ENCODE results near the gene ZDHHC16. TPM values are rescaled to one million over a fixed set of nuclear protein-coding genes. Genes with fewer than 3 reads are reported as not detected.
A peak's percentile ranks its signal among the peaks of the same experiment; 100 is the strongest.

ZDHHC16 gene
- total RNA-seq, 1 experiment from 2014 or later = 43.5 TPM

- POLR2A ChIA-PET = no interaction called here
Measured at GRCh38 chr10:97494151-97494550, 48.2 kb downstream of the ZDHHC16 start.

GRCh38 chr10:97494863-97495506 is 49.0 kb downstream of the ZDHHC16 start:
- intact Hi-C loops (cut with micrococcal nuclease; ENCODE audit: unreplicated experiment) = loop anchor here (5.0 kb wide), 1 partner anchor 163 kb away; the partner anchor contains the start of gene FRAT2
- peaks cover 12% of the 10 kb centered on the region for H3K4me1 Mint-ChIP-seq (ENCODE audit: low read depth, unreplicated experiment)
- POLR2A ChIA-PET = interaction anchor here (0.6 kb wide), 1 partner anchor 139 kb away, joined by 3 read pairs; no protein-coding TSS in a partner anchor

More at GRCh38 chr10:97494151-97494550, 48.2 kb downstream of the ZDHHC16 start:
- Mint-ChIP-seq H3K36me3 (ENCODE audit: insufficient read depth, unreplicated experiment) (peaks cover 20% of the 10 kb centered on the region), H3K27me3 (ENCODE audit: insufficient read depth, unreplicated experiment) (no peaks in the 10 kb centered on the region), H3K9me3 (ENCODE audit: unreplicated experiment) (no peaks in the 10 kb centered on the region), H3K27ac (ENCODE audit: unreplicated experiment) (no peak overlapping the region), H3K4me3 (ENCODE audit: unreplicated experiment) (no peak overlapping the region), H3K4me1 (ENCODE audit: low read depth, unreplicated experiment) (peaks cover 10% of the 10 kb centered on the region)
- H3K4me3 ChIP-seq (ENCODE audit: low read depth, low read length) = no peak overlapping the region
- peaks cover 23% of the 10 kb centered on the region for H3K4me1 ChIP-seq
- no TSS peak for BruUV-seq (replicated peaks)
- TF ChIP-seq CTCF (IDR thresholded peaks at IDR 0.05; ENCODE audit: insufficient read depth in 1 of 2, low read depth in 1 of 2, low read length in 1 of 2, severe bottlenecking in 1 of 2, unreplicated experiment in 1 of 2) = no peak
- no peaks in the 10 kb centered on the region for H3K36me3 ChIP-seq (ENCODE audit: control insufficient read depth, insufficient read depth, low read length)
- DNase-seq = no peak
- CTCF ChIA-PET = interaction anchor here (1.7 kb wide), 1 partner anchor 60 kb away, joined by 6 read pairs; no protein-coding TSS in a partner anchor
- no peaks in the 10 kb centered on the region for H3K9me3 ChIP-seq
- H3K27me3 ChIP-seq (replicated peaks; ENCODE audit: control insufficient read depth, insufficient read depth, low read length) = no peaks in the 10 kb centered on the region
- intact Hi-C loops (cut with micrococcal nuclease; ENCODE audit: unreplicated experiment) = no loop called here

More at GRCh38 chr10:97494863-97495506, 49.0 kb downstream of the ZDHHC16 start:
- Mint-ChIP-seq H3K27me3 (ENCODE audit: insufficient read depth, unreplicated experiment) (no peaks in the 10 kb centered on the region), H3K36me3 (ENCODE audit: insufficient read depth, unreplicated experiment) (peaks cover 20% of the 10 kb centered on the region), H3K27ac (ENCODE audit: unreplicated experiment) (no peak overlapping the region), H3K9me3 (ENCODE audit: unreplicated experiment) (no peaks in the 10 kb centered on the region), H3K4me3 (ENCODE audit: unreplicated experiment) (peak overlapping the region; percentile 11)
- H3K36me3 ChIP-seq (ENCODE audit: control insufficient read depth, insufficient read depth, low read length) = no peaks in the 10 kb centered on the region
- no peaks in the 10 kb centered on the region for H3K27me3 ChIP-seq (replicated peaks; ENCODE audit: control insufficient read depth, insufficient read depth, low read length)
- TF ChIP-seq CTCF (IDR thresholded peaks at IDR 0.05; ENCODE audit: insufficient read depth in 1 of 2, low read depth in 1 of 2, low read length in 1 of 2, severe bottlenecking in 1 of 2, unreplicated experiment in 1 of 2) = no peak
- H3K4me3 ChIP-seq (ENCODE audit: low read depth, low read length) = no peak overlapping the region
- H3K9me3 ChIP-seq = no peaks in the 10 kb centered on the region
- CTCF ChIA-PET = interaction anchor here (1.7 kb wide), 1 partner anchor 59 kb away, joined by 6 read pairs; no protein-coding TSS in a partner anchor
- peak in 1 of 2 experiments; percentile 35 for DNase-seq
- no TSS peak for BruUV-seq (replicated peaks)
- H3K4me1 ChIP-seq = peaks cover 23% of the 10 kb centered on the region

Measured in Caco-2 (cell line).